Endothelial cell of hepatic sinusoid (primary cell): ENCODE measurements around the gene LRRC52.

ENCODE experiments used
- in situ Hi-C: cut with HindIII; loops from 2 replicates; pipeline ENCODE4 v1.10.0; 2017; ENCODE audit warnings: low sequenced_read_pairs

LRRC52 gene, protein sequence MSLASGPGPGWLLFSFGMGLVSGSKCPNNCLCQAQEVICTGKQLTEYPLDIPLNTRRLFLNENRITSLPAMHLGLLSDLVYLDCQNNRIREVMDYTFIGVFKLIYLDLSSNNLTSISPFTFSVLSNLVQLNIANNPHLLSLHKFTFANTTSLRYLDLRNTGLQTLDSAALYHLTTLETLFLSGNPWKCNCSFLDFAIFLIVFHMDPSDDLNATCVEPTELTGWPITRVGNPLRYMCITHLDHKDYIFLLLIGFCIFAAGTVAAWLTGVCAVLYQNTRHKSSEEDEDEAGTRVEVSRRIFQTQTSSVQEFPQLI

DNA sequence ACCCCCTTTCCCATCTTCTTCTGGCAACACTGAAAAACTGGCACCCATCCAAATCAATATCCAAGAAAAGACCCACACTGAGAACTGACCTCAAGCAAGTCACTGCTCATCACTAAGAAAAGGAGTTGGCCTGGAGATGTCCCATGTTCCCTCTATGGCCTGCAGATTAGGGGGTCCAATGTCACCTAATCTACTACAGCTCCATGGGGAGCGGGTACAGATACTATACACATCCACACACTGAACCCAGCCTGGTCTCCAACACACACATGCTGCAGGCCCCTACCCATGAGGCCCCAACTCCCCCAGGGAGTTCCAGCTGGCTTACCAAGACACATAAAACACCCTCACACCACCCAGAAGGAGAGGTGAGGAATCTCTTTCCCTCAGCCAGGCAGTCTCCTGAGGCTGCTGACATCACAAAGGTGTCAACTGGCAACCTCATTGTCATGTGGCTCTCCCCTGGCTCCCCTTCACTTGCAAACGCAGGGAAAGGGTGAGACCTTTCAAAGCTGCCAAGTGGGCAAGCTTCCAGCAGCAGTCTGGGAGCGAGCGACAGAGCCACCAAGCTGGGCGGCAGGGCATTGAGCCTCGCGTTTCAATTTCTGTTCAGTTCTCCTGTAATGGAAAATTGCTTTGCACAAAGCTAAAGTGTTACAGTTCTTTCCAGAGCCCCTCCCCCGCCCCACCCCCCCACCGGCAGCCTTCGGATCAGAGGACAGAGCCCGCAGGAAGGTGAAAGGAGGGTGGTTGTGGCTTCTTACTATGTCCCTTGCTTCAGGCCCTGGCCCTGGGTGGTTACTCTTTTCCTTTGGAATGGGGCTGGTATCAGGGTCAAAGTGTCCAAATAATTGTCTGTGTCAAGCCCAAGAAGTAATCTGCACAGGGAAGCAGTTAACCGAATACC, at the start of gene LRRC52:
Gene LRRC52, plus strand, starts transcription at position 469 of the 907 bp plus-strand sequence. Its CDS starts 297 bp downstream, at position 766.
- in situ Hi-C loops: no loop called here

GRCh38 chr1:165494949-165495857, 48.6 kb upstream of the LRRC52 start:
- in situ Hi-C loops: no loop called here

DNA sequence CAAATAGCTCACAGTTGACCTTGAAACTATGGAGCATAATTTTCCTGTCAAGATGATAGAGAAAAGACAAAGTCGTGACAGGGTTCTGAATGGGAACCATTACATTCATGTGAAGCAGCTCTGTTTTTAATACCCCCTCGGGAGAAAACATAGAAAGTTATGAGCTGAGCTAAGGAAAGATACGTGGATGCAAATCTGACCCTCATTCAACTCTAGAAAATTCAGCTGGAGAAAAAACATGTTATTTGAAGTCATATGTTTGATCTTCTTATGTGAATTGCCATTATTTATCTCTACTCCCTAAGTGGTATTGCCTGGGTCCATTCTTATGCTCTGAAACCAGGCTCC, 48.0 kb upstream of the LRRC52 start:
- in situ Hi-C loops: no loop called here

GRCh38 chr1:165496501-165496900, 47.3 kb upstream of the LRRC52 start:
- in situ Hi-C loops: no loop called here

- in situ Hi-C loops: no loop called here
Measured at GRCh38 chr1:165497069-165498013, 46.5 kb upstream of the LRRC52 start.

- in situ Hi-C loops: no loop called here
Measured at GRCh38 chr1:165501330-165501969, 42.4 kb upstream of the LRRC52 start.

GRCh38 chr1:165501970-165502348, 41.8 kb upstream of the LRRC52 start:
- in situ Hi-C loops: no loop called here

GRCh38 chr1:165507570-165507969, 36.2 kb upstream of the LRRC52 start:
- in situ Hi-C loops: no loop called here

GRCh38 chr1:165508291-165508690, 35.5 kb upstream of the LRRC52 start:
- in situ Hi-C loops: no loop called here

- in situ Hi-C loops: no loop called here
Measured at GRCh38 chr1:165512816-165513215, 31.0 kb upstream of the LRRC52 start.

- in situ Hi-C loops: no loop called here
Measured at GRCh38 chr1:165516469-165516868, 27.3 kb upstream of the LRRC52 start.

- in situ Hi-C loops: no loop called here
Measured at GRCh38 chr1:165520646-165521045, 23.2 kb upstream of the LRRC52 start.

DNA sequence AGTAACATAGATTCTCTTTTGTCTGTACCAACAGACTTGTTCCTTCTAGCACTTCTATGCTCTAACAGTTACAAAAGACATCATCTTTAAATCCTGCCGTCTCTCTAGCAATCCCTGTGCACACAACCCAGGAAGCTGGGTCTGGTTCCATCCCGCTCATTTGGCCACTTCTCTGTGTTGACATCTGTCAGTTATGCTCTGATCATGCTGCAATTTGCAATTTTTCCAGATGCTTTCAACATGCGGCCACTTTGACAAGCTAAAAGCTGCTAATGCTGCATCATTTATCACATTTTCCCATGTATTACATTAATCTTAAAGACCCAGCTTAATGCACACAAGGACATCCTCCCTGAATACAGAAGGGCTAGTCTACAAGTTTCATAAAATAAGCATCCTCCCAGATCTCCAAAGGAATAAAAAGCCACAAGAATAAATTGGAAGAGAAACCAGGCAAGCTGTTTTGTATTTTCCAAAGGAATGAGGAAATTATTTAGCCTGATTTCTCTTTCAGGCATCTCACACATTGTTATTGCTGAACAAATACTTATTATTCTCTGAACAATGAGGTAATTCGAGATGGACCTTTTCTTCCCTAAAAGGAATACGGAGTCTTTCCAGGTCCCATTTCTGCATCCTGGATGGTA, 19.0 kb upstream of the LRRC52 start:
- in situ Hi-C loops: no loop called here

- in situ Hi-C loops: no loop called here
Measured at GRCh38 chr1:165525708-165526107, 18.1 kb upstream of the LRRC52 start.

GRCh38 chr1:165527251-165528007, 16.4 kb upstream of the LRRC52 start:
- in situ Hi-C loops: no loop called here

DNA sequence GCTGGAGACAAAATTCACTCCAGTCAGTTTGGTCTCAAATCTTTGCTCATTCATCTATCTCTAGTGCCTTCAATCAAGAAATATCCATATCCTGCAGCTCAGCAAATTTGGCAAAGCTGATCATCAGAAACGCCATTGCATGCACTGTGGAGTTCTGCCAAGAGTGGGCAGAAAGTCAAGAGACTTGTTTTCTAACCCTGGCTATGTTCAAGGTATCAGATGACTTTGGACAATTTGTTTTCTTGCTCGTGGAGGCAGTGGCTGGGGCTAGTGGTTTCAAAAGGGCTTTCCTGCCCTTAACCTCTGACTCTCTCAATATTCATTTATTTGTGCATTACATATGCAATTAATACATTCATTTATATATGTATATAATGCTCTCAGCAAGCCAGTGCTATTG, 12.8 kb upstream of the LRRC52 start:
- in situ Hi-C loops: no loop called here

- in situ Hi-C loops: no loop called here
Measured at GRCh38 chr1:165532053-165532452, 11.7 kb upstream of the LRRC52 start.

DNA sequence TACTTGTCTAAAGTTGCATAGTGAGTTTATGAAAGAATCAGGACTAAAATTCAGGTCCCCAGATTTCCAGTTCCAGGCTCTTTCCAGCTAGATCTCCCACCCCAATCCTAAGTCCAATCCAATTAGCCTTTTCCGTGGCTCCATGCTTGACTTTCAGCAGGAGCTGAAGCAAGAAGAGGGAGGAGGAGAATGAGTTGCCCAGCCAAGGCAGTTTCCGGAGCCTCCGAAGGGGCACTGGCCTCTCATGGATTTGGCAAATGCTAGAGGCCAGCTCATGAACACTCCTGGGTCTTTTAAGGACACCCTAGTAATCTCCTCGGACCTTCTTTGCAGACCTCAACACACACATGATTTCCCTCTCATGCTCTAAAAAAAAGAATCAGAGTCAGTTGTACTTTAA, 10.5 kb upstream of the LRRC52 start:
- in situ Hi-C loops: no loop called here
